K562 (cell line): ENCODE results near the gene CCDC181. TPM values are rescaled to one million over a fixed set of nuclear protein-coding genes. Genes with fewer than 3 reads are reported as not detected.
A peak's percentile ranks its signal among the peaks of the same experiment; 100 is the strongest.

ENCODE experiments used
- EWSR1 ChIP-seq: fragments of 450-650 bp; IDR thresholded peaks from 2 replicates; pipeline ENCODE4 v1.6.1; 2018; ENCODE audit warnings: borderline replicate concordance, mild to moderate bottlenecking, low read depth, moderate library complexity; ENCODE audit not compliant: partially characterized antibody
- NR2C2 ChIP-seq, 2 experiments: fragments of 200-800 bp in 1 of 2; sonication (Bioruptor generic) in 1 of 2; sonication (generic) in 1 of 2; formaldehyde crosslinking in 1 of 2; IDR thresholded peaks; 2 replicates each; pipeline versions ENCODE4 v1.6.1 to v1.8.0; 2016 to 2022; ENCODE audit warnings: mild to moderate bottlenecking in 1 of 2, missing compliant biosample characterization in 1 of 2, missing genetic modification characterization in 1 of 2, missing genetic modification reagents in 1 of 2
- NRF1 ChIP-seq, 2 experiments: fragments of 450-650 bp; IDR thresholded peaks in 1 of 2; conservative IDR thresholded peaks in 1 of 2; 2 replicates each; pipeline ENCODE4 v1.6.1; 2014; ENCODE audit warnings: mild to moderate bottlenecking in 2 of 2
- PTTG1 ChIP-seq: fragments of 450-650 bp; IDR thresholded peaks from 2 replicates; pipeline ENCODE4 v1.6.1; 2016; ENCODE audit warnings: low read depth, mild to moderate bottlenecking, missing genetic modification characterization, missing compliant biosample characterization
- YY1 ChIP-seq, 3 experiments: IDR thresholded peaks; 2 replicates each; pipeline ENCODE4 v1.6.1; 2011; ENCODE audit warnings: low read length in 2 of 3, mild to moderate bottlenecking in 2 of 3, moderate library complexity in 2 of 3, borderline replicate concordance in 1 of 3, control low read depth in 1 of 3, low read depth in 1 of 3; ENCODE audit not compliant: insufficient read depth in 3 of 3, insufficient replicate concordance in 2 of 3, control insufficient read depth in 1 of 3, insufficient read length in 1 of 3; ENCODE audit errors: extremely low read depth in 1 of 3
- ZC3H8 ChIP-seq: fragments of 450-650 bp; IDR thresholded peaks from 2 replicates; pipeline ENCODE4 v1.6.1; 2017
- ZNF124 ChIP-seq: sonication (generic); formaldehyde crosslinking; IDR thresholded peaks from 2 replicates; pipeline ENCODE4 v1.8.1; 2022; ENCODE audit warnings: missing genetic modification reagents
- ZNF239 ChIP-seq: fragments of 250-450 bp; sonication (Bioruptor Pico); IDR thresholded peaks from 2 replicates; pipeline ENCODE4 v1.4.0; 2020; ENCODE audit warnings: mild to moderate bottlenecking
- polyA plus RNA-seq, 8 experiments: library from polyadenylated mRNA; depleted of rRNA in 4 of 8; stranded (reverse) in 5 of 8; unstranded in 3 of 8; fragments of >200 nt; fragmentation: Nextera tagmentation in 2 of 8; fragmentation: Illumina TruSeq in 1 of 8; extraction: Ambion mirVana in 2 of 8; extraction: Trizol in 1 of 8; gene quantifications; 2 replicates each; pipeline versions ENCODE4 v1.2.1 to v1.2.3, GENCODE V29; 2011 to 2014; ENCODE audit warnings: inconsistent platforms in 1 of 8, missing spikeins in 1 of 8
- total RNA-seq, 7 experiments: library from RNA; depleted of rRNA in 6 of 7; stranded (reverse); fragments of >200 nt in 6 of 7; fragmentation: Illumina TruSeq in 2 of 7; extraction: Trizol in 2 of 7; gene quantifications; 2 replicates each; pipeline versions ENCODE4 v1.2.1 to v1.2.3, GENCODE V29; 2011 to 2021; ENCODE audit warnings: low replicate concordance in 1 of 7
- TF ChIP-seq, protein P1 (sequence below): fragments of 450-650 bp; IDR thresholded peaks from 2 replicates; pipeline ENCODE4 v1.6.1; 2017; ENCODE audit warnings: antibody characterized with exemption, mild to moderate bottlenecking
- TF ChIP-seq, protein P2 (sequence below): sonication (generic); formaldehyde crosslinking; IDR thresholded peaks from 2 replicates; pipeline ENCODE4 v1.5.0; 2020; ENCODE audit warnings: missing genetic modification reagents
- TF ChIP-seq, protein P3 (sequence below): fragments of 250-450 bp; sonication (Bioruptor Pico); IDR thresholded peaks from 2 replicates; pipeline ENCODE4 v1.8.0; 2021; ENCODE audit warnings: moderate library complexity, mild to moderate bottlenecking, inconsistent platforms
- TF ChIP-seq, protein P4 (sequence below): fragments of 250-450 bp; sonication (Bioruptor Pico); IDR thresholded peaks from 2 replicates; pipeline ENCODE4 v1.5.0; 2021; ENCODE audit warnings: mild to moderate bottlenecking, borderline replicate concordance
- TF ChIP-seq, protein P5 (sequence below), 2 experiments: fragments of 450-650 bp in 1 of 2; sonication (generic) in 1 of 2; formaldehyde crosslinking in 1 of 2; IDR thresholded peaks in 1 of 2; conservative IDR thresholded peaks in 1 of 2; 2 replicates each; pipeline versions ENCODE4 v1.6.1 to v1.8.1; 2016 to 2023; ENCODE audit warnings: mild to moderate bottlenecking in 2 of 2, moderate library complexity in 2 of 2, inconsistent platforms in 1 of 2, missing genetic modification reagents in 1 of 2

Gene CCDC181
- total and polyA plus RNA-seq, 9 of the 15 experiments (the other 6 are each of a cell fraction or from before 2014, with no cell fraction given), result 0.04 to 0.14 TPM; not detected in 7

DNA sequence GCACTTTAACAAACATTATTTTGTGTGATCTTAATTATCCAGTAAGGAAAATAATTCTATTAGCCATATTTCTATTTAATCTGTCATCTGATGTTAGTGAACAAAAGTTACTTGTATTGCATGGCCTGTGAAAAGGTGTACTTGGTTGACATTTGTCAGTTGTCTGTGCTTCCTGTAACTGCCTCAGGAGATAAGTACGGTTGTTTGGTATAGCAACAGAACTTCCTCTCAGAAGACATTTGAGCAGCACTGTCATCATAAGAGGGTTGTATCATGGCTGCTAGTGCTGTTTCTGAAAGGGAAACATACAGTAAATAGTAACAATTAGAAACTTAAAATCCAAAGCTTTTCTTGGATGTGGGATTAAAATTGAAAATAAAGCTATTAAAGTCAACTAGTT is 55.9 kb downstream of the CCDC181 start (continued):
- TF ChIP-seq NR2C2 (CRISPR knock-in tag; IDR thresholded peaks at IDR 0.05) (no peak), NR2C2 (tag; IDR thresholded peaks at IDR 0.05) (no peak), EWSR1 (no peak), ZNF239 (CRISPR knock-in tag) (no peak), PTTG1 (tag) (no peak), ZC3H8 (no peak), NRF1 (conservative IDR thresholded peaks at IDR 0.05 in 1 of 2, IDR thresholded peaks at IDR 0.05 in 1 of 2) (no peak), ZNF124 (CRISPR knock-in tag) (no peak), YY1 (IDR thresholded peaks at IDR 0.05; ENCODE audit: borderline replicate concordance in 1 of 3, control insufficient read depth in 1 of 3, extremely low read depth in 1 of 3, insufficient read depth in 3 of 3, insufficient read length in 1 of 3, insufficient replicate concordance in 2 of 3, low read depth in 1 of 3, low read length in 2 of 3) (peak in 1 of 3 experiments; percentile 74)
- TF ChIP-seq, protein P1, sequence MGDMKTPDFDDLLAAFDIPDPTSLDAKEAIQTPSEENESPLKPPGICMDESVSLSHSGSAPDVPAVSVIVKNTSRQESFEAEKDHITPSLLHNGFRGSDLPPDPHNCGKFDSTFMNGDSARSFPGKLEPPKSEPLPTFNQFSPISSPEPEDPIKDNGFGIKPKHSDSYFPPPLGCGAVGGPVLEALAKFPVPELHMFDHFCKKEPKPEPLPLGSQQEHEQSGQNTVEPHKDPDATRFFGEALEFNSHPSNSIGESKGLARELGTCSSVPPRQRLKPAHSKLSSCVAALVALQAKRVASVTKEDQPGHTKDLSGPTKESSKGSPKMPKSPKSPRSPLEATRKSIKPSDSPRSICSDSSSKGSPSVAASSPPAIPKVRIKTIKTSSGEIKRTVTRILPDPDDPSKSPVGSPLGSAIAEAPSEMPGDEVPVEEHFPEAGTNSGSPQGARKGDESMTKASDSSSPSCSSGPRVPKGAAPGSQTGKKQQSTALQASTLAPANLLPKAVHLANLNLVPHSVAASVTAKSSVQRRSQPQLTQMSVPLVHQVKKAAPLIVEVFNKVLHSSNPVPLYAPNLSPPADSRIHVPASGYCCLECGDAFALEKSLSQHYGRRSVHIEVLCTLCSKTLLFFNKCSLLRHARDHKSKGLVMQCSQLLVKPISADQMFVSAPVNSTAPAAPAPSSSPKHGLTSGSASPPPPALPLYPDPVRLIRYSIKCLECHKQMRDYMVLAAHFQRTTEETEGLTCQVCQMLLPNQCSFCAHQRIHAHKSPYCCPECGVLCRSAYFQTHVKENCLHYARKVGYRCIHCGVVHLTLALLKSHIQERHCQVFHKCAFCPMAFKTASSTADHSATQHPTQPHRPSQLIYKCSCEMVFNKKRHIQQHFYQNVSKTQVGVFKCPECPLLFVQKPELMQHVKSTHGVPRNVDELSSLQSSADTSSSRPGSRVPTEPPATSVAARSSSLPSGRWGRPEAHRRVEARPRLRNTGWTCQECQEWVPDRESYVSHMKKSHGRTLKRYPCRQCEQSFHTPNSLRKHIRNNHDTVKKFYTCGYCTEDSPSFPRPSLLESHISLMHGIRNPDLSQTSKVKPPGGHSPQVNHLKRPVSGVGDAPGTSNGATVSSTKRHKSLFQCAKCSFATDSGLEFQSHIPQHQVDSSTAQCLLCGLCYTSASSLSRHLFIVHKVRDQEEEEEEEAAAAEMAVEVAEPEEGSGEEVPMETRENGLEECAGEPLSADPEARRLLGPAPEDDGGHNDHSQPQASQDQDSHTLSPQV, result peak; percentile 54; the same call in 1 of the 2 replicates
- TF ChIP-seq, protein P2, sequence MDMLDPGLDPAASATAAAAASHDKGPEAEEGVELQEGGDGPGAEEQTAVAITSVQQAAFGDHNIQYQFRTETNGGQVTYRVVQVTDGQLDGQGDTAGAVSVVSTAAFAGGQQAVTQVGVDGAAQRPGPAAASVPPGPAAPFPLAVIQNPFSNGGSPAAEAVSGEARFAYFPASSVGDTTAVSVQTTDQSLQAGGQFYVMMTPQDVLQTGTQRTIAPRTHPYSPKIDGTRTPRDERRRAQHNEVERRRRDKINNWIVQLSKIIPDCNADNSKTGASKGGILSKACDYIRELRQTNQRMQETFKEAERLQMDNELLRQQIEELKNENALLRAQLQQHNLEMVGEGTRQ, result no peak
- TF ChIP-seq, protein P3, sequence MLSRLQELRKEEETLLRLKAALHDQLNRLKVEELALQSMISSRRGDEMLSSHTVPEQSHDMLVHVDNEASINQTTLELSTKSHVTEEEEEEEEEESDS (CRISPR knock-in tag), result no peak
- TF ChIP-seq, protein P4, sequence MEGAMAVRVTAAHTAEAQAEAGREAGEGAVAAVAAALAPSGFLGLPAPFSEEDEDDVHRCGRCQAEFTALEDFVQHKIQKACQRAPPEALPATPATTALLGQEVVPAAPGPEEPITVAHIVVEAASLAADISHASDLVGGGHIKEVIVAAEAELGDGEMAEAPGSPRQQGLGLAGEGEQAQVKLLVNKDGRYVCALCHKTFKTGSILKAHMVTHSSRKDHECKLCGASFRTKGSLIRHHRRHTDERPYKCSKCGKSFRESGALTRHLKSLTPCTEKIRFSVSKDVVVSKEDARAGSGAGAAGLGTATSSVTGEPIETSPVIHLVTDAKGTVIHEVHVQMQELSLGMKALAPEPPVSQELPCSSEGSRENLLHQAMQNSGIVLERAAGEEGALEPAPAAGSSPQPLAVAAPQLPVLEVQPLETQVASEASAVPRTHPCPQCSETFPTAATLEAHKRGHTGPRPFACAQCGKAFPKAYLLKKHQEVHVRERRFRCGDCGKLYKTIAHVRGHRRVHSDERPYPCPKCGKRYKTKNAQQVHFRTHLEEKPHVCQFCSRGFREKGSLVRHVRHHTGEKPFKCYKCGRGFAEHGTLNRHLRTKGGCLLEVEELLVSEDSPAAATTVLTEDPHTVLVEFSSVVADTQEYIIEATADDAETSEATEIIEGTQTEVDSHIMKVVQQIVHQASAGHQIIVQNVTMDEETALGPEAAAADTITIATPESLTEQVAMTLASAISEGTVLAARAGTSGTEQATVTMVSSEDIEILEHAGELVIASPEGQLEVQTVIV (CRISPR knock-in tag), result no peak
- TF ChIP-seq, protein P5, sequence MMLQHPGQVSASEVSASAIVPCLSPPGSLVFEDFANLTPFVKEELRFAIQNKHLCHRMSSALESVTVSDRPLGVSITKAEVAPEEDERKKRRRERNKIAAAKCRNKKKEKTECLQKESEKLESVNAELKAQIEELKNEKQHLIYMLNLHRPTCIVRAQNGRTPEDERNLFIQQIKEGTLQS (IDR thresholded peaks at IDR 0.05), result no peak
- TF ChIP-seq, protein P5 (CRISPR knock-in tag; conservative IDR thresholded peaks at IDR 0.05), result no peak
